ENCODE results near the gene NDUFS2.
A peak's percentile ranks its signal among the peaks of the same experiment; 100 is the strongest.

NDUFS2 gene

DNA sequence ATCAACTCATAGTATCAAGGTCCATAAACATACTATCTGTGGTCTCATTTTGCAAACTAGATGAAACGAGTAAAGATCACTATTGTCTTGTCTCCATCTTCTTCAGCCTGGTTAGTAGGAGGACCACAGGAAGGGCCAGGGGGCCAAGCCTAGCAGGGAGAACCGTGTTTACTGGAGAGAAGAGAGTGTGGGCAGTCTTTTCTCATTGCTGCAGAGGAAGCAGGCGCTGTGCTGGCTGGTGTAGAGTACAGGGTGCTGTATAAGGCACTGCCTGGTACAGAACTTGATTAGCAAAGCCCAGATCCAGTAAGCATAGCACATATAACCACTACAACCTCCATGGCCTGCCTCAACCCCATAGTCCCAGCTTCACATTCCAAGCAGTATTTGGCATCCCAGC, 14.9 kb upstream of the NDUFS2 start:
- Histone ChIP-seq H3K9ac (ENCODE audit: low read length) (no peak overlapping the region), H3K36me3 (ENCODE audit: control insufficient read depth, insufficient read depth, low read length, severe bottlenecking) (peaks cover 14% of the 10 kb centered on the region), H3K4me1 (ENCODE audit: control insufficient read depth, insufficient read depth, low read length) (peaks cover 48% of the 10 kb centered on the region), H3K4me3 (ENCODE audit: low read length) (no peak overlapping the region), H3K27me3 (replicated peaks; ENCODE audit: control insufficient read depth, insufficient read depth, low read length) (no peaks in the 10 kb centered on the region), H3K9me3 (ENCODE audit: control insufficient read depth, low read length) (no peaks in the 10 kb centered on the region)
- DNase-seq (ENCODE audit: low read depth) = no peak

DNA sequence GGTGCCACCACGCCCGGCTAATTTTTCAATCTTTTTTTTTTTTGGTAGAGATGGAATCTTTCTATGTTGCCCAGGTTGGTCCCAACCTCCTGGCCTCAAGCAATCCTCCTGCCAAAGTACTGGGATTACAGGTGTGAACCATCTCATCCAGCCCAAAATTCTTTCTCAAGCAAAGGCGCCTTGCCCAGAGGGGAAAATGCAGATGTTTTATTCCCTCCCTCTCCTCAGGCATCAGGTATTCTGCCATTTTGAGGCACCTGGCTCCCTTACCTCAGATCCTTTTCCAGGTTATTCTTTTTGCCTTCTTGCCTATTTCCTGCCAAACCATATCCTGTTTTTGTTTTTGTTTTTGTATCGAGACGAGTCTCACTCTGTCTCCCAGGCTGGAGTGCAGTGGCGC, 13.8 kb upstream of the NDUFS2 start:
- Histone ChIP-seq H3K9me3 (ENCODE audit: control insufficient read depth, low read length) (no peaks in the 10 kb centered on the region), H3K9ac (ENCODE audit: low read length) (peak overlapping the region; percentile 45), H3K4me3 (ENCODE audit: low read length) (no peak overlapping the region), H3K36me3 (ENCODE audit: control insufficient read depth, insufficient read depth, low read length, severe bottlenecking) (peaks cover 21% of the 10 kb centered on the region), H3K4me1 (ENCODE audit: control insufficient read depth, insufficient read depth, low read length) (peaks cover 52% of the 10 kb centered on the region), H3K27me3 (replicated peaks; ENCODE audit: control insufficient read depth, insufficient read depth, low read length) (no peaks in the 10 kb centered on the region)
- no peak for DNase-seq (ENCODE audit: low read depth)

DNA sequence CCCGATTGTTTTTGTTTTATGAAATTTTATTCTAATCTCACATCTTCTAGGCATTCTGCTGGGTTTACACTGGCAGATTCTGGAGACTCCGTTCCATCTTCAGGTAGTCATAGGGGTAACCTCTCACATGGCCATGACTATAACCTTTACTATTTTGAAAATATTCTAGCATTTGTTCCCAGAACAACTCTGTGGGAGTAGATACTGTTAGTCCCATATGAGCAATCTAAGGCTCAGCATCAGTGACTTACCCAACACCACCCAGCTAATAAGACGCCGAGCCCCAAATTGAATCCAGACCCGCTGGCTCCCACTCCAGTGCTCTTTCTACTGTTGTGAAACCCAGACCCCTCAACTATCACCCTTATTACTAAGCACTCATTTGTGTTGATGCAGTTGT, 13.1 kb upstream of the NDUFS2 start:
- Histone ChIP-seq H3K4me1 (ENCODE audit: control insufficient read depth, insufficient read depth, low read length) (peaks cover 58% of the 10 kb centered on the region), H3K36me3 (ENCODE audit: control insufficient read depth, insufficient read depth, low read length, severe bottlenecking) (peaks cover 21% of the 10 kb centered on the region), H3K9me3 (ENCODE audit: control insufficient read depth, low read length) (no peaks in the 10 kb centered on the region), H3K9ac (ENCODE audit: low read length) (peak overlapping the region; percentile 62), H3K27me3 (replicated peaks; ENCODE audit: control insufficient read depth, insufficient read depth, low read length) (no peaks in the 10 kb centered on the region), H3K4me3 (ENCODE audit: low read length) (peak overlapping the region; percentile 28)
- peak; percentile 80 for DNase-seq (ENCODE audit: low read depth)

GRCh38 chr1:161190962-161191521, 11.1 kb upstream of the NDUFS2 start:
- Histone ChIP-seq H3K9me3 (ENCODE audit: control insufficient read depth, low read length) (no peaks in the 10 kb centered on the region), H3K36me3 (ENCODE audit: control insufficient read depth, insufficient read depth, low read length, severe bottlenecking) (peaks cover 36% of the 10 kb centered on the region), H3K9ac (ENCODE audit: low read length) (peak overlapping the region; percentile 62), H3K27me3 (replicated peaks; ENCODE audit: control insufficient read depth, insufficient read depth, low read length) (no peaks in the 10 kb centered on the region), H3K4me1 (ENCODE audit: control insufficient read depth, insufficient read depth, low read length) (peaks cover 68% of the 10 kb centered on the region), H3K4me3 (ENCODE audit: low read length) (no peak overlapping the region)
- no peak for DNase-seq (ENCODE audit: low read depth)

- Histone ChIP-seq H3K4me1 (ENCODE audit: control insufficient read depth, insufficient read depth, low read length) (peaks cover 73% of the 10 kb centered on the region), H3K9me3 (ENCODE audit: control insufficient read depth, low read length) (no peaks in the 10 kb centered on the region), H3K4me3 (ENCODE audit: low read length) (no peak overlapping the region), H3K9ac (ENCODE audit: low read length) (peak overlapping the region; percentile 62), H3K36me3 (ENCODE audit: control insufficient read depth, insufficient read depth, low read length, severe bottlenecking) (peaks cover 36% of the 10 kb centered on the region), H3K27me3 (replicated peaks; ENCODE audit: control insufficient read depth, insufficient read depth, low read length) (no peaks in the 10 kb centered on the region)
- DNase-seq (ENCODE audit: low read depth) = no peak
These were observed 10.2 kb upstream of the NDUFS2 start for GRCh38 chr1:161191971-161192370.

DNA sequence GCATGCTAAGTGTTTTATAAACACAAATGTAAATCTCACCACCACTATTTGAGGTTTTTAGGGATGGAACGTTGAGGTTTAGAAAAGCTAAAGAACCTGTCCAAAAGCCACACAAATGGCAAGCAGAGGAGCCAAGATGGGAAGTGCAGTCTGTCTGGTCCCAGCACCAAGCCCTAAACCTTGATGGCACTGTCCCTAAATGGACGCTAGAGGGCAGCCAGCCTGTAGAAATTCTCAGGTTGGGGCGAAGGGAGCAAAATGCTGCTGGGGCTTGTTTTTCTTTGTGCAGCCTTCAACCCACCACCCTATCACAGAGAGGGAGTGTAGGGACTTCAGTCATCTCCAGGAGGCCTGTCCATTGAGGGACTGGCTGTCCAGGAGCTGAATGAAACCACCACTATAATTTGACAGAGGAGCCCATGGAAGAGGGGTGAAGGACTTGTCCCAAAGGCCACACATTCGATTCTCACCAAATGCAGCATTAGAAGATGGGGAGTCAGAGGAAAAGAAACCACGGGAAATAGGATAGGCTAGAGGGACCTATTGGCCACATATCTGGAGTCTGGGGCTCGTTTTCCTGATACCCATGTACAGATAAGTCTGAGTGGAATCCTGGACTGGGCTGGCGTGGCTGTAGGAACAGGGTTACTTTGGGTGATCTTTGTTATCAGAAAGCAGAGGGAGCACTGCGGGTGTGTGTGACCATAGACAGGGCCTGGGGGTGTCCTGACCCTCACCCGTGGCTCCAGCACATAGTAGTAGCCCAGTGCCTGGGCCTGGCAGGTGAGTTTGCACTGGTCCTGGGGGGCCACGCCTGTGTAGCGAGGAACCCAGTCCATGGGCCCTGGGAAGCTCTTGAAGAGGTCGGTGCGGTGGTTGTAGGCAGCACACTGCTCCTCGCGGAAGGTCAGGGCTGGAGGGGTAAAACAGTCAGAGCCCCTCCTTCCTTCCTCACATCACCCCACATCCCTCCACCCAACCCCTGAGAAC, 9.4 kb upstream of the NDUFS2 start:
- peak overlapping the region; percentile 88 for H3K9ac ChIP-seq (ENCODE audit: low read length)
- H3K4me1 ChIP-seq (ENCODE audit: control insufficient read depth, insufficient read depth, low read length) = peaks cover 80% of the 10 kb centered on the region
- H3K36me3 ChIP-seq (ENCODE audit: control insufficient read depth, insufficient read depth, low read length, severe bottlenecking) = peaks cover 36% of the 10 kb centered on the region
- H3K27me3 ChIP-seq (replicated peaks; ENCODE audit: control insufficient read depth, insufficient read depth, low read length) = no peaks in the 10 kb centered on the region
- H3K9me3 ChIP-seq (ENCODE audit: control insufficient read depth, low read length) = no peaks in the 10 kb centered on the region
- peak; percentile 90 for DNase-seq (ENCODE audit: low read depth)
- H3K4me3 ChIP-seq (ENCODE audit: low read length) = no peak overlapping the region

DNA sequence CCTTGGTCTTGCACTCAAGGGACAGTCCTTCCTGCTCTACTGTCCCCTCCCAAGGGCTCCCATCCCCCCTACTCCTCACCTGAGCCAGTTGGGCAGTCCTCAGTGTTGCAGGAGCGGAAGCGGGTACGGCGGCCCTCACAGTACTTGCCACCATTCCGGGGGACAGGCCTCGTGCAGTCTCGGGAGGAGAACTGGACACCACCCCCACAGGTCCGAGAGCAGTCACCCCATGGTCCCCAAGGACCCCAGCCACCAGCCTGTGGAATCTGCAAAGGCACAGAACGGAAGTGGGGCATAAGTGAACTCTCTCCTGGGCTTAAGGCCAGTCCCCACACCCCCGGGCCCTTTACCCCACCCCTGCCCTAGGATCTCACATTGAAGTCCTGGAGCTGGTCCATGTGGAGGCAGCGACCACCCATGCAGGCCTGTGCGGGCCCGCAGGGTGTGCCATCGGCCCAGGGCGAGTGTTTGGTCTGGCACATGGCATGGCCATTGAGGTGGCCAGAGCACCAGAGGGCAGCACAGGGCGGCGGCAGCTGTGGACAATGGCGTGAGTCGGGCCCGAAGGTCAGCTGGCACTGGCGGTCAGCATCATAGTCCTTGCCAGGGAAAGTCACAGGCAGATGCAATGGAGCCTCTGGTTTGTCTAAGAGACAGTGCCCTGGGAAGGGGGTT, 8.5 kb upstream of the NDUFS2 start:
- Histone ChIP-seq H3K9me3 (ENCODE audit: control insufficient read depth, low read length) (no peaks in the 10 kb centered on the region), H3K4me1 (ENCODE audit: control insufficient read depth, insufficient read depth, low read length) (peaks cover 84% of the 10 kb centered on the region), H3K4me3 (ENCODE audit: low read length) (no peak overlapping the region), H3K27me3 (replicated peaks; ENCODE audit: control insufficient read depth, insufficient read depth, low read length) (no peaks in the 10 kb centered on the region), H3K9ac (ENCODE audit: low read length) (peak overlapping the region; percentile 88), H3K36me3 (ENCODE audit: control insufficient read depth, insufficient read depth, low read length, severe bottlenecking) (peaks cover 36% of the 10 kb centered on the region)
- no peak for DNase-seq (ENCODE audit: low read depth)

GRCh38 chr1:161195171-161195570, 7.0 kb upstream of the NDUFS2 start:
- Histone ChIP-seq H3K4me3 (ENCODE audit: low read length) (peak overlapping the region; percentile 87), H3K4me1 (ENCODE audit: control insufficient read depth, insufficient read depth, low read length) (peaks cover 88% of the 10 kb centered on the region), H3K27me3 (replicated peaks; ENCODE audit: control insufficient read depth, insufficient read depth, low read length) (no peaks in the 10 kb centered on the region), H3K36me3 (ENCODE audit: control insufficient read depth, insufficient read depth, low read length, severe bottlenecking) (peaks cover 36% of the 10 kb centered on the region), H3K9me3 (ENCODE audit: control insufficient read depth, low read length) (no peaks in the 10 kb centered on the region), H3K9ac (ENCODE audit: low read length) (peak overlapping the region; percentile 88)
- no peak for DNase-seq (ENCODE audit: low read depth)

DNA sequence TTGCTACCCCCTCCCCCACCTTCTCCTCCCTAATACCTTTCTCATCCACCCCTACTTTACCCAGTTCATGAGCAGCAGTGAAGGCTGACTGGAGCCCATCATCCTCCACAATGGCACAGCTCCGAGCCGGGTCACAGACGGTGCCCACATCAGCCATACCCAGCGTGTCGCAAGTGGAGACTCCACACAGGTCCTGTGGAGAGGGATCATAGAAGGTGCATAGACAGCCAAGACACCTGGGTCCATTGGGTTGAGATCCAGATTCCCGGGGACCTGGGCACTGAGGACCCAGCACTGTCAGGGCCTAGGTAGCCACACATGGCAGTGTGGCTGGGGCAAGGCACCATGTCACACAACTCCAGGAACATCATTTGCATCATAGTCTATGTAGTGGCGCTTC, 6.1 kb upstream of the NDUFS2 start:
- no peaks in the 10 kb centered on the region for H3K9me3 ChIP-seq (ENCODE audit: control insufficient read depth, low read length)
- DNase-seq (ENCODE audit: low read depth) = no peak
- peak overlapping the region; percentile 87 for H3K4me3 ChIP-seq (ENCODE audit: low read length)
- peaks cover 93% of the 10 kb centered on the region for H3K4me1 ChIP-seq (ENCODE audit: control insufficient read depth, insufficient read depth, low read length)
- H3K27me3 ChIP-seq (replicated peaks; ENCODE audit: control insufficient read depth, insufficient read depth, low read length) = no peaks in the 10 kb centered on the region
- H3K36me3 ChIP-seq (ENCODE audit: control insufficient read depth, insufficient read depth, low read length, severe bottlenecking) = peaks cover 35% of the 10 kb centered on the region
- peak overlapping the region; percentile 88 for H3K9ac ChIP-seq (ENCODE audit: low read length)

DNA sequence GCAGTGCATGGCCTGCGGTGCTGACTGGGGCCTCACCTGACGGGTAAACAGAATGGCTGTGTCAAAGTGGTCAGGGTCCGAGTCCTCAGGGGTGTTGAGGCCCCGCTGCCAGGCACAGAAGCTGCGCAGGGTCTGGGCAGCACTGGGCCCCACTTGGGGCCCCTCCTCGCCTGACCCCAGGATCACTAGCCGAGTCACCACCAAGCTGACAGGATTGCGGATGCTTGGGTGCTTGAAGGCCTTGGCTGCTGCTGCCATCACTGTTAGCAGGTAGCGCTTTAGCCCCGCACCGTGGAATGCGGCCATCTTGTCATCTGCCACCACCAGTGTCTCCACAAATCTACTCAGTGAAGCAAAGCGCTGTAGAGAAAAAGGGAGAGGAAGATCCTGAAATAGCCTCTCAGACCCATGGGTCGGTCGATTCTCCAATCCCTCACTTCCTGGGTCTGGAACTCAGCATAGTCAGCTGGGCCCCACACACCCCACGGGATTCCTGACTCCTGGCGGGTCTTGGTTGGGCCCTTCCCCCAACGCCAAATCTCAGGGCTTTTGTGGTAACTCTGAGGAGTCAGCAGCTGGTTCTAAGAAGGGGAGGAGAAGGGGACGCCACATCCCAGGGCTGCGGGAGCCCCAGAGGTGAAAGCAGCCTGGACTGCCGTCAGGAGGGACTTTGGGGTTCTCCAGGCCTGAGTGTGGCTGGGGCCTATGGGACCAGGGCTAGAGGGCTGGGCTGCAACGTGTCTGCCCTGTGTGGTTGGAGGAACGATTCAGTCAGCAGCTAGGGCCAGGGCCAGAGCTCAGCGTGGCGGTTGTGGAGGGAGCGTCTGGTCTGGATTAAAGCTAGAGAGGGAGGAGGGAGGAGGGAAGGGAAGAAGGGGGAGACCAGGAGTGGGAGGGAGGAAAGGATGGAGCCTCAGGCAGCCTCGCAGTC, 5.4 kb upstream of the NDUFS2 start:
- Histone ChIP-seq H3K27me3 (replicated peaks; ENCODE audit: control insufficient read depth, insufficient read depth, low read length) (no peaks in the 10 kb centered on the region), H3K4me3 (ENCODE audit: low read length) (peak overlapping the region; percentile 87), H3K4me1 (ENCODE audit: control insufficient read depth, insufficient read depth, low read length) (peaks cover 94% of the 10 kb centered on the region), H3K9me3 (ENCODE audit: control insufficient read depth, low read length) (no peaks in the 10 kb centered on the region), H3K9ac (ENCODE audit: low read length) (peak overlapping the region; percentile 88), H3K36me3 (ENCODE audit: control insufficient read depth, insufficient read depth, low read length, severe bottlenecking) (peaks cover 28% of the 10 kb centered on the region)
- peak; percentile 94 for DNase-seq (ENCODE audit: low read depth)
